GM10847 (cell line): Measurements from ENCODE around the gene LTBP1.

Source experiments
- POLR2A ChIP-seq: IDR thresholded peaks from 2 replicates; pipeline ENCODE4 v1.6.1; 2011; ENCODE audit not compliant: insufficient read length; ENCODE audit errors: extremely low read depth

LTBP1 gene

GRCh38 chr2:33196700-33197099 is 249.9 kb downstream of the LTBP1 start:
- no peak for TF ChIP-seq POLR2A

- TF ChIP-seq POLR2A: no peak
Measured at GRCh38 chr2:33197198-33197938, 250.6 kb downstream of the LTBP1 start.

GRCh38 chr2:33202641-33203522 is 256.1 kb downstream of the LTBP1 start:
- TF ChIP-seq POLR2A: no peak

- TF ChIP-seq POLR2A: no peak
Measured at GRCh38 chr2:33204945-33205344, 258.2 kb downstream of the LTBP1 start.

GRCh38 chr2:33205693-33206434 is 259.1 kb downstream of the LTBP1 start:
- no peak for TF ChIP-seq POLR2A

- no peak for TF ChIP-seq POLR2A
Measured at GRCh38 chr2:33207151-33207740, 260.5 kb downstream of the LTBP1 start.

GRCh38 chr2:33208400-33208799 is 261.6 kb downstream of the LTBP1 start:
- no peak for TF ChIP-seq POLR2A

GRCh38 chr2:33209976-33210375 is 263.2 kb downstream of the LTBP1 start:
- TF ChIP-seq POLR2A: no peak

GRCh38 chr2:33210626-33211025 is 263.9 kb downstream of the LTBP1 start:
- TF ChIP-seq POLR2A: no peak

- no peak for TF ChIP-seq POLR2A
Measured at GRCh38 chr2:33212151-33212550, 265.4 kb downstream of the LTBP1 start.

GRCh38 chr2:33213244-33213643 is 266.5 kb downstream of the LTBP1 start:
- no peak for TF ChIP-seq POLR2A

GRCh38 chr2:33213648-33214047 is 266.9 kb downstream of the LTBP1 start:
- no peak for TF ChIP-seq POLR2A

- no peak for TF ChIP-seq POLR2A
Measured at GRCh38 chr2:33214436-33214835, 267.7 kb downstream of the LTBP1 start.

- TF ChIP-seq POLR2A: no peak
Measured at GRCh38 chr2:33214857-33215256, 268.1 kb downstream of the LTBP1 start.

- no peak for TF ChIP-seq POLR2A
Measured at GRCh38 chr2:33215299-33215698, 268.5 kb downstream of the LTBP1 start.

GRCh38 chr2:33215983-33216382 is 269.2 kb downstream of the LTBP1 start:
- no peak for TF ChIP-seq POLR2A
